ENCODE data around the gene ELP5. TPM values are rescaled to one million over a fixed set of nuclear protein-coding genes. Genes with fewer than 3 reads are reported as not detected.

Gene ELP5
- total and polyA plus RNA-seq, 5 donors = 37.9 to 100 (median 75.6) TPM

GRCh38 chr17:7258731-7259554 lies 6.9 kb downstream of the ELP5 start:
- 80% methylated on average over 7 of the region's 7 CpGs for WGBS
- Histone ChIP-seq H3K4me1 (ENCODE audit: control insufficient read depth, insufficient read depth, low read length) (no peaks in the 10 kb centered on the region), H3K27ac (ENCODE audit: low read length) (no peak overlapping the region), H3K27me3 (ENCODE audit: control insufficient read depth, insufficient read depth) (no peaks in the 10 kb centered on the region), H3K9me3 (ENCODE audit: control insufficient read depth, low read length) (no peaks in the 10 kb centered on the region), H3K4me3 (ENCODE audit: low read length) (no peak overlapping the region)
- DNase-seq (peak in 1 of 3 donors; percentile 35), ATAC-seq (no peak)
- intact Hi-C loops (cut with DNase I) = no loop called here

DNA sequence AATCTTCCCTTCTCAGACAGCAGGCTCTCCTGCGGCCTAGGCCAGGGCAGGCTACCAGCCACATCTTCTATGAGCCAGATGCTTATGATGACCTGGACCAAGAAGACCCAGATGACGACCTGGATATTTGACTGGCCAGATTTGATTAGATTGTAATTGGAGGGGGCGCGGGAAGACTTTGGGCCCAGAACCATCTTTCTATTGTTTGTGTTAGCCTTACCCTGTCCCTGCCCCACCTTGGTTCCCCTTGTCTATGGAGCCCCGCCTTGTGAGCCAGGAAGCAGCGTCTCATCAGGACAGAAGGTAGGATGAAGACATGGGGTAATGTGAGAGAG lies 7.5 kb downstream of the ELP5 start:
- intact Hi-C loops (cut with DNase I) = no loop called here

DNA sequence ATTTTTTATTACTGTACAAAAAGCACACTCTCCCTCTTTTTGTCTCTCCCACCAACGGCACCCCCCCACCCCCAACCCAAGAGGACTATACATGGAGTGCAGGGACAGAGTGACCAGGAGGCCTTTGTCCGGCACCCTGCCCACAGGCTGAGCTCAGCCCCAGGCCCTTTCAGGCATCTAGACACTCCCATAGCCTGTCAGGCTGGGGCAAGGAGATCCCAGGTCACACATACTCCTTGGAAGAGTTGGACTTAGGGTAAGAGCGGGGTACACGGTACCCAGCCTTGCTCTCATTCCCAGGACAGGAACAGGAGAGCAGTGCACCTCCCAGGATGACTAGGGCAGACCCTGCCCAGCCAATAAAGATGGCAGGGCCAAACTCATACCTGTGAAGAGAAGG lies 8.1 kb downstream of the ELP5 start:
- 85% methylated on average over 4 of the region's 4 CpGs for WGBS
- Histone ChIP-seq H3K4me3 (ENCODE audit: low read length) (no peak overlapping the region), H3K4me1 (ENCODE audit: control insufficient read depth, insufficient read depth, low read length) (no peaks in the 10 kb centered on the region), H3K27me3 (ENCODE audit: control insufficient read depth, insufficient read depth) (no peaks in the 10 kb centered on the region), H3K27ac (ENCODE audit: low read length) (no peak overlapping the region), H3K9me3 (ENCODE audit: control insufficient read depth, low read length) (no peaks in the 10 kb centered on the region)
- ATAC-seq = peak in 1 of 2 donors; percentile 6
- DNase-seq = peak in 1 of 3 donors; percentile 7
- intact Hi-C loops (cut with DNase I) = no loop called here

More for the DNA sequence above, 7.5 kb downstream of the ELP5 start:
- Histone ChIP-seq H3K9me3 (ENCODE audit: control insufficient read depth, low read length) (no peaks in the 10 kb centered on the region), H3K27me3 (ENCODE audit: control insufficient read depth, insufficient read depth) (no peaks in the 10 kb centered on the region), H3K4me3 (ENCODE audit: low read length) (no peak overlapping the region), H3K4me1 (ENCODE audit: control insufficient read depth, insufficient read depth, low read length) (no peaks in the 10 kb centered on the region), H3K27ac (ENCODE audit: low read length) (no peak overlapping the region)
- WGBS = 93% methylated on average over 6 of the region's 6 CpGs
- no peak for ATAC-seq
- DNase-seq = peak in 1 of 3 donors; percentile 3

DNA sequence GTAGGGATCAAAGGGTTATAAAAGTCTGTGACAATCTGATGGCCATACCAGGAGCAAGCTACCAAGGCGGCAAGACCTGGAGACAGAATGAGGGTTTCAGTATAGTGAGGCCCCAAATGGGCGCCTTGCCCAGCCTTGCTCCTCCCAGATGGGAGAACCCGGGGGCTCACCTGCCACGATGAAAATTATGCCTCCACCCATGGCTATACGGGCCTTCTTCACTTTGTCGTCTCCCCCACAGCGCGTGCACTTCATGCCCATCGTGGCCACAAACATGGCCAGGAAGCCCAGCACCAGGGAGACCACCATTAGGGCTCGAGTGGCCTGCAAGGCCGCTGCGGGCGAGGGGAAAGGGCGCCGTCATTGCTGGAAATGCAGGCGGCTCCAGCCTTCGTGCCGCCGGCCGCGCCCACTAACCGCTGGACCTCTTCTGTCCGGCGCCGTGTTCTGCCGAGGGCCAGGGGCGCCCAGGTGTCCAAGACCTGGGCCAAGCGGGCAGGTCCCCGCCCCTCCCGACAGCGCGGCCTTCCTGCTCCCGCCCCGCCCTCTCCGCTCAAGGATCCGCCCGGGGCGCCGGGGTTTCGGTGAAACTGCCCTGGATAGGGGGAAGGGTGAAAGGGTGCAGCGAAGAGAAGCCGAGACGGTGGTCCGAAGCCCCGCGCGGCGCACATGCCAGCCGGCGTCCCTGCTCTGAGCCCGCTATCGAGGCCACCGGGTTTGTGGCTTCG lies 8.8 kb downstream of the ELP5 start:
- Histone ChIP-seq H3K27ac (ENCODE audit: low read length) (no peak overlapping the region), H3K4me3 (ENCODE audit: low read length) (peak overlapping the region; percentile 36), H3K27me3 (ENCODE audit: control insufficient read depth, insufficient read depth) (no peaks in the 10 kb centered on the region), H3K4me1 (ENCODE audit: control insufficient read depth, insufficient read depth, low read length) (no peaks in the 10 kb centered on the region), H3K9me3 (ENCODE audit: control insufficient read depth, low read length) (no peaks in the 10 kb centered on the region)
- peak; percentile 39 to 78 (median 73) for DNase-seq
- WGBS = 8% methylated on average over 54 of the region's 54 CpGs
- ATAC-seq = peak; percentile 52 to 59
- intact Hi-C loops (cut with DNase I) = no loop called here

- Histone ChIP-seq H3K9me3 (ENCODE audit: control insufficient read depth, low read length) (no peaks in the 10 kb centered on the region), H3K4me3 (ENCODE audit: low read length) (peak overlapping the region; percentile 36), H3K27ac (ENCODE audit: low read length) (no peak overlapping the region), H3K27me3 (ENCODE audit: control insufficient read depth, insufficient read depth) (no peaks in the 10 kb centered on the region), H3K4me1 (ENCODE audit: control insufficient read depth, insufficient read depth, low read length) (no peaks in the 10 kb centered on the region)
- intact Hi-C loops (cut with DNase I) = no loop called here
- DNase-seq (peak in 2 of 3 donors; percentile 58 to 64), ATAC-seq (peak; percentile 11 to 22)
- 7% methylated on average over 71 of the region's 71 CpGs for WGBS
These were observed 9.6 kb downstream of the ELP5 start for GRCh38 chr17:7261379-7262191.

DNA sequence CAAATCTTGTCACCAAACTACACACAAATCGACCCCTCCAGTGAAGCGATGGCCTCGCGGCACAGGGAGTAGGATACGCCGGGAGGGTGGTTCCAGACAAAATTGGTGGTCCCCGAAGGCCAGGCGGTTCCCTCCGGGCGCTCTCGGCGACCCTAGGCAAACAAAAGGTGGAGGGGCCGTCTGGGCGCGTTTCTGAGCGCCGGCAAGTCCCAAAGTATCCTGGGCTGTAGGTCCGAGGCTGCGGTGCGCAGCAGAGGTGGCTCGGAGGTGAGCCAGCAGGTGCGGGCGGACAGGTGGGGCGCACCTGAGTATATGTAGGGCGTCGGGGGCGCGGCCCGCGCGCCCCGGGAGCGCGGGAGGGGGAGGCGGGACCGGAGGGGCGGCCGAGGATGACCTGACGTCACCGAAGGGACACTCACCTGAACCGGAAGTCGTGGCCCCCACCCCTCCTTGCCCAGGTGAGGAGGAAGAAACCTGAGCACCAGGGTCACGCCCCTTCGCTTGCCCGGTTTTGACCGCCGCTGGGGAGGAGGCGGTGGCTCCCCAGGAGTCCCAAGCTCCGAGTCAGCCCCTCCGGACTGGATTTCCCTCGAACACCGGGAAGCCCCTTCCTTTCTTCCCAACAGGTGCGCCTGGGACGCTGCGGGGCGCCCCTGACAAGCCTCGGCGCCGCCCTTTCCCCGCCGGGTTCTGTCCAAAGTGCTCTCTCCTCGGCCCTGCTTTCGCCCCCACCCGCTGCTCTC lies 10.3 kb downstream of the ELP5 start, which contains the start of gene CLDN7:
CLDN7 (minus strand) TSS at position 287 of the 743 bp plus-strand sequence. CDS start 435 bp downstream, outside the sequence.
- peak within 1 kb of the TSS; percentile 36 for H3K4me3 ChIP-seq (ENCODE audit: low read length)
- ATAC-seq (peak in 1 of 2 donors; percentile 25), DNase-seq (no peak)
- intact Hi-C loops (cut with DNase I) = no loop called here
- H3K27me3 ChIP-seq (ENCODE audit: control insufficient read depth, insufficient read depth) = no peaks in the 10 kb centered on the region
- WGBS = 7% methylated on average over 64 of the region's 64 CpGs
- H3K9me3 ChIP-seq (ENCODE audit: control insufficient read depth, low read length) = no peaks in the 10 kb centered on the region
- H3K4me1 ChIP-seq (ENCODE audit: control insufficient read depth, insufficient read depth, low read length) = no peaks in the 10 kb centered on the region
- no peak within 1 kb of the TSS for H3K27ac ChIP-seq (ENCODE audit: low read length)

- intact Hi-C loops (cut with DNase I) = no loop called here
- Histone ChIP-seq H3K9me3 (ENCODE audit: control insufficient read depth, low read length) (no peaks in the 10 kb centered on the region), H3K4me3 (ENCODE audit: low read length) (no peak overlapping the region), H3K27me3 (ENCODE audit: control insufficient read depth, insufficient read depth) (no peaks in the 10 kb centered on the region), H3K27ac (ENCODE audit: low read length) (no peak overlapping the region), H3K4me1 (ENCODE audit: control insufficient read depth, insufficient read depth, low read length) (no peaks in the 10 kb centered on the region)
- peak in 2 of 3 donors; percentile 2 to 57 for DNase-seq
- 7% methylated on average over 26 of the region's 26 CpGs for WGBS
- peak; percentile 10 to 13 for ATAC-seq
These were observed 11.2 kb downstream of the ELP5 start for GRCh38 chr17:7262935-7263800.

DNA sequence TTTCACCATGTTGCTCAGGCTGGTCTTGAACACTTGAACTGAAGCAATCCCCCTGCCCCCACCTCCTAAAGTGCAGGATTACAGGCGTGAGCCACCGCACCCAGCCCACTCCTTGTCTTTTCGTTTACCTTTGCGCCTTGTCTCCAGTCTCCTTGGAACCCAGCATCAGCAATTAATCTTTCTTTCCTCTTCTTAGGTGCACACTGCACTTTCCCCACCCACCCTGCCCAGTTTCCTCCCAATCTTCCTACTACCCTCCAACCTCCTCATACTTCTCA lies 11.7 kb downstream of the ELP5 start:
- Histone ChIP-seq H3K4me3 (ENCODE audit: low read length) (no peak overlapping the region), H3K9me3 (ENCODE audit: control insufficient read depth, low read length) (no peaks in the 10 kb centered on the region), H3K27me3 (ENCODE audit: control insufficient read depth, insufficient read depth) (no peaks in the 10 kb centered on the region), H3K27ac (ENCODE audit: low read length) (no peak overlapping the region), H3K4me1 (ENCODE audit: control insufficient read depth, insufficient read depth, low read length) (no peaks in the 10 kb centered on the region)
- ATAC-seq (no peak), DNase-seq (no peak)
- intact Hi-C loops (cut with DNase I) = no loop called here
- 49% methylated on average over 4 of the region's 4 CpGs for WGBS

DNA sequence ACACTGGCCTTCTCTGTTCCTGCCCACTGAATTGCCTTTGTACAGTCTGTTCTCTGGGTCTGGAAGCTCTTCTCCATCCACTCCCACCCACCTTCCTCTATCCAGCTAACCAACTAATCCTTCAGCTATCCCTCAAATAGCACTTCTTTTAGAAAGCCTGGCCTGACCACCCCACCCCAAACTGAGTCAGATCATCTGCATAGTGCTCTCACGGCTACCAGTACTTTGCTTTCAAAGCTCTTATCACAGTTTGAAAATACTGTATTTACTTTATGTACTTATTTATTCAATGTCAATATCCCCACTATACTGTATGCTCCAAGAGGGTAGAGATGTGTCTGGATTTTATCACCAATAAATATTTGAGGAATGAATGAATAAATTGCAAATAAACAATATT lies 14.8 kb downstream of the ELP5 start:
- H3K9me3 ChIP-seq (ENCODE audit: control insufficient read depth, low read length) = no peaks in the 10 kb centered on the region
- no peaks in the 10 kb centered on the region for H3K4me1 ChIP-seq (ENCODE audit: control insufficient read depth, insufficient read depth, low read length)
- intact Hi-C loops (cut with DNase I) = no loop called here
- WGBS = 66% methylated on average over 1 of the region's 1 CpG
- no peak for ATAC-seq
- no peaks in the 10 kb centered on the region for H3K27me3 ChIP-seq (ENCODE audit: control insufficient read depth, insufficient read depth)
- no peak for DNase-seq
- H3K27ac ChIP-seq (ENCODE audit: low read length) = no peak overlapping the region
- no peak overlapping the region for H3K4me3 ChIP-seq (ENCODE audit: low read length)

GRCh38 chr17:7279448-7279847 lies 27.4 kb downstream of the ELP5 start:
- no peak overlapping the region for H3K4me3 ChIP-seq (ENCODE audit: low read length)
- DNase-seq = no peak
- ATAC-seq = no peak
- intact Hi-C loops (cut with DNase I) = no loop called here
- H3K4me1 ChIP-seq (ENCODE audit: control insufficient read depth, insufficient read depth, low read length) = no peaks in the 10 kb centered on the region
- no peaks in the 10 kb centered on the region for H3K9me3 ChIP-seq (ENCODE audit: control insufficient read depth, low read length)
- WGBS = 84% methylated on average over 8 of the region's 8 CpGs
- no peak overlapping the region for H3K27ac ChIP-seq (ENCODE audit: low read length)
- H3K27me3 ChIP-seq (ENCODE audit: control insufficient read depth, insufficient read depth) = no peaks in the 10 kb centered on the region

Data from right cardiac atrium (tissue), 5 donors.